Nephron (organoid): ENCODE measurements around the gene IL36A.

Experiments
- H3K27ac Mint-ChIP-seq, 3 experiments: 2 replicates each; pipeline ENCODE4 v1.8.0; 2020; ENCODE audit warnings: mixed read lengths in 3 of 3, mild to moderate bottlenecking in 2 of 3, moderate library complexity in 1 of 3
- H3K27me3 Mint-ChIP-seq: 2 replicates; pipeline ENCODE4 v1.8.0; 2021; ENCODE audit warnings: low read depth, mild to moderate bottlenecking, moderate library complexity, mixed read lengths
- H3K36me3 Mint-ChIP-seq: 2 replicates; pipeline ENCODE4 v1.8.0; 2020; ENCODE audit warnings: low read depth, mixed read lengths
- H3K4me1 Mint-ChIP-seq: 2 replicates; pipeline ENCODE4 v1.8.0; 2020; ENCODE audit warnings: mixed read lengths
- H3K4me3 Mint-ChIP-seq, 3 experiments: 2 replicates each; pipeline ENCODE4 v1.8.0; 2020; ENCODE audit warnings: mild to moderate bottlenecking in 3 of 3, mixed read lengths in 3 of 3, moderate library complexity in 2 of 3
- H3K9me3 Mint-ChIP-seq: 2 replicates; pipeline ENCODE4 v1.8.0; 2020; ENCODE audit warnings: mixed read lengths
- TF ChIP-seq, protein P1 (sequence below), 3 experiments: fragments of 200-600 bp; sonication (generic); IDR thresholded peaks; one replicate each; pipeline ENCODE4 v1.5.0; 2021; ENCODE audit warnings: antibody characterized with exemption in 3 of 3; ENCODE audit not compliant: unreplicated experiment in 3 of 3

The IL36A gene

DNA sequence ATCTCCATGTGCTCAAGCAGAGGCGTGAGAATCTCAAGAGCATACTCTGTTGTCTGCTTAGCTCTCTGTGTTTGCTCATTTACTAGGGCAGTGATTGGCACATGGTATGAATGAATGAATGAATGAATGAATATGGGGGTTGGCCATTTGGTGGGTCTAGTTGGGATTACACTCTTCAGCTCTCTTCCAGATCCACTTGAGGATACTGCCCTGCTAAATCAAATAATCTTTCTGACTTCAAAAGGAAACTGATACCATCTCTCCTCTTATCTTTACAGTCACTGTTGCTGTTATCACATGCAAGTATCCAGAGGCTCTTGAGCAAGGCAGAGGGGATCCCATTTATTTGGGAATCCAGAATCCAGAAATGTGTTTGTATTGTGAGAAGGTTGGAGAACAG is 25.5 kb upstream of the IL36A start:
- Mint-ChIP-seq H3K27ac (no peak overlapping the region), H3K9me3 (no peaks in the 10 kb centered on the region), H3K36me3 (no peaks in the 10 kb centered on the region), H3K27me3 (peaks cover 24% of the 10 kb centered on the region), H3K4me1 (no peaks in the 10 kb centered on the region), H3K4me3 (no peak overlapping the region)
- TF ChIP-seq, protein P1, sequence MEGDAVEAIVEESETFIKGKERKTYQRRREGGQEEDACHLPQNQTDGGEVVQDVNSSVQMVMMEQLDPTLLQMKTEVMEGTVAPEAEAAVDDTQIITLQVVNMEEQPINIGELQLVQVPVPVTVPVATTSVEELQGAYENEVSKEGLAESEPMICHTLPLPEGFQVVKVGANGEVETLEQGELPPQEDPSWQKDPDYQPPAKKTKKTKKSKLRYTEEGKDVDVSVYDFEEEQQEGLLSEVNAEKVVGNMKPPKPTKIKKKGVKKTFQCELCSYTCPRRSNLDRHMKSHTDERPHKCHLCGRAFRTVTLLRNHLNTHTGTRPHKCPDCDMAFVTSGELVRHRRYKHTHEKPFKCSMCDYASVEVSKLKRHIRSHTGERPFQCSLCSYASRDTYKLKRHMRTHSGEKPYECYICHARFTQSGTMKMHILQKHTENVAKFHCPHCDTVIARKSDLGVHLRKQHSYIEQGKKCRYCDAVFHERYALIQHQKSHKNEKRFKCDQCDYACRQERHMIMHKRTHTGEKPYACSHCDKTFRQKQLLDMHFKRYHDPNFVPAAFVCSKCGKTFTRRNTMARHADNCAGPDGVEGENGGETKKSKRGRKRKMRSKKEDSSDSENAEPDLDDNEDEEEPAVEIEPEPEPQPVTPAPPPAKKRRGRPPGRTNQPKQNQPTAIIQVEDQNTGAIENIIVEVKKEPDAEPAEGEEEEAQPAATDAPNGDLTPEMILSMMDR (IDR thresholded peaks at IDR 0.05; ENCODE audit: unreplicated experiment in 3 of 3): no peak

DNA sequence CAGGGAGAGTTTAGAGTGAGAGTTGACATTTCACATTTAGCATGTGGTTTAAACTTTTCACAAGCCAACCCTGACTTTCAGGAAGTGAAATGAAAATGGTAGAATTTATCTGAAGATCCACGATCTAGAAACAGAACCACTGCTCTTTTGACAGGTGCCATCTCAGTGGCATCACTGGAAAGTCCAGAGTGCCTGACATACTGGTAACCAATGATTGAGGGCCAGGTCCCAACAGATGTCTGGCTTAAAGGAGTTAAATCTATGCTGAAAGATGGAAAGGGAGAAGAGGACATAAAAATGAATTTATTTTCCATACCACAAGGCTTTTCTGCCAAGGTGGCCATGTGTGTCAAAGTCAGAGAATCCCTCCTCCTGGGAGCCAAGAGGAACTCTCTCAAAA is 24.7 kb upstream of the IL36A start:
- H3K4me3 Mint-ChIP-seq: no peak overlapping the region
- no peaks in the 10 kb centered on the region for H3K36me3 Mint-ChIP-seq
- H3K4me1 Mint-ChIP-seq: no peaks in the 10 kb centered on the region
- TF ChIP-seq, protein P1 (IDR thresholded peaks at IDR 0.05; ENCODE audit: unreplicated experiment in 3 of 3): no peak
- no peaks in the 10 kb centered on the region for H3K9me3 Mint-ChIP-seq
- H3K27ac Mint-ChIP-seq: no peak overlapping the region
- H3K27me3 Mint-ChIP-seq: peaks cover 24% of the 10 kb centered on the region

DNA sequence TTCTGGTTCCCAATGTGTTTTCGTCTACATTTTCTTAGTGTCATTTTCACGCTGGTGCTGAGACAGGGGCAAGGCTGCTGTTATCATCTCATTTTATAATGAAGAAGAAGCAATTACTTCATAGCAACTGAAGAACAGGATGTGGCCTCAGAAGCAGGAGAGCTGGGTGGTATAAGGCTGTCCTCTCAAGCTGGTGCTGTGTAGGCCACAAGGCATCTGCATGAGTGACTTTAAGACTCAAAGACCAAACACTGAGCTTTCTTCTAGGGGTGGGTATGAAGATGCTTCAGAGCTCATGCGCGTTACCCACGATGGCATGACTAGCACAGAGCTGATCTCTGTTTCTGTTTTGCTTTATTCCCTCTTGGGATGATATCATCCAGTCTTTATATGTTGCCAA is 20.2 kb upstream of the IL36A start:
- TF ChIP-seq, protein P1 (IDR thresholded peaks at IDR 0.05; ENCODE audit: unreplicated experiment in 3 of 3): no peak
- no peaks in the 10 kb centered on the region for H3K36me3 Mint-ChIP-seq
- H3K27me3 Mint-ChIP-seq: peaks cover 5% of the 10 kb centered on the region
- no peak overlapping the region for H3K27ac Mint-ChIP-seq
- H3K9me3 Mint-ChIP-seq: peaks cover 5% of the 10 kb centered on the region
- H3K4me1 Mint-ChIP-seq: no peaks in the 10 kb centered on the region
- H3K4me3 Mint-ChIP-seq: no peak overlapping the region

DNA sequence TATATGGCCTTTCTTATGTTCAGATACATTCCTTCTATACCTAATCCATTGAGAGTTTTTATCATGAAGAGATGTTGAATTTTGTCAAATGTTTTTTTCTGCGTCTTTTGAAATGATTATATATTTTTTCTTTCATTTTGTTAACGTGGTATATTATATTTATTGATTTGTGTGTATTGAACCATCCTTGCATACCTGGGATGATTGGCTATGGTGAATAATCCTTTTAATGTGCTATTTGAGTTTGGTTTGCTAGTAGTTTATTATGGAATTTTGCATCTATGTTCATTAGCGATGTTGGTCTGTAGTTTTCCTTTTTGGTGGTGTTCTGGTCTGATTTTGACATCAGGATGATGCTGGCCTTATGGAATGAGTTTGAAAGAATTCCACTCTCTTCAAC is 15.6 kb upstream of the IL36A start:
- TF ChIP-seq, protein P1 (IDR thresholded peaks at IDR 0.05; ENCODE audit: unreplicated experiment in 3 of 3): no peak
- Mint-ChIP-seq H3K27ac (no peak overlapping the region), H3K4me1 (no peaks in the 10 kb centered on the region), H3K27me3 (peaks cover 17% of the 10 kb centered on the region), H3K4me3 (no peak overlapping the region), H3K36me3 (no peaks in the 10 kb centered on the region), H3K9me3 (peaks cover 11% of the 10 kb centered on the region)

DNA sequence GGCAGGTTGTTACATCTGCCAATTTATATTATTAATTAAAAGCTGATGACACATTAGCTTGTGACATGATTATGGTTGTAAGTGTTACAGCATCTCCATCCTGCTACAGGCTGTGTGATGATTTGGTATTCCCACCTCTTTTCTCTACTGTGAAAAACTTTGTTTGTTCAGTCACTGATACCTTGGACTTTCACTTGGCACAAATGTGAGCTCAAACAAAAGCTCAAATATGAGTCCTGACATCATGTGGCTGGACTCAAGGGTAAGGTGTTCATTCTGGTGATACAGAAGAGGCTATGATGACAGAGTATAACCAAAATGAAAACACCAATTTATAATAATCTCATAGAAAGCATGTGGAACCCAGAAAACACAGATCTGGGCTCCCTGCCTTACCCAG is 11.4 kb upstream of the IL36A start:
- Mint-ChIP-seq H3K9me3 (peaks cover 11% of the 10 kb centered on the region), H3K36me3 (no peaks in the 10 kb centered on the region), H3K27ac (no peak overlapping the region), H3K4me1 (no peaks in the 10 kb centered on the region), H3K27me3 (peaks cover 26% of the 10 kb centered on the region), H3K4me3 (no peak overlapping the region)
- TF ChIP-seq, protein P1 (IDR thresholded peaks at IDR 0.05; ENCODE audit: unreplicated experiment in 3 of 3): no peak

DNA sequence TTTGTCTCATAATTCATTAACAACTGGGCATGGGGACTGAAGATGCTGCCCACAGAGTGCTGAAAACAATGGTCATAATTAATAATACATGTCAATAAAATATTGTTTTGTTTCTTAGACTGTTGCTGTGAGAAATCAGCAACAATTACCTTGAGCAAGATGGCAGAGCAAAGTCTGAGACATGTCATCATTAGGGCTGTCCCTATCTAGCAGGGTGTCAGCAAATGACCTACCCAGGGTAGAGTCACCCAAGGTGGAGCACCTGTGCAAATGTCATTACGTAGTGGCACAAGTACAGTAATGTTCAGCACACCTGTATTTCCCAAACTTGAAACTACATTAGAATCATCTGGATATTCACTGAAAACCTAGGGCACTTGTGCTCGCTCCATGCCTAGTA is 10.6 kb upstream of the IL36A start:
- Mint-ChIP-seq H3K27me3 (peaks cover 26% of the 10 kb centered on the region), H3K27ac (no peak overlapping the region), H3K9me3 (peaks cover 13% of the 10 kb centered on the region), H3K4me1 (no peaks in the 10 kb centered on the region), H3K4me3 (no peak overlapping the region), H3K36me3 (no peaks in the 10 kb centered on the region)
- TF ChIP-seq, protein P1 (IDR thresholded peaks at IDR 0.05; ENCODE audit: unreplicated experiment in 3 of 3): no peak
